GM12878 (cell line): ENCODE data around the gene MALRD1. TPM values are rescaled to one million over a fixed set of nuclear protein-coding genes. Genes with fewer than 3 reads are reported as not detected.
A peak's percentile ranks its signal among the peaks of the same experiment; 100 is the strongest.

Experiments used
- CREB1 ChIP-seq: IDR thresholded peaks from 2 replicates; pipeline ENCODE4 v1.6.1; 2012; ENCODE audit warnings: low read depth, mild to moderate bottlenecking, inconsistent platforms
- DPF2 ChIP-seq: fragments of 450-650 bp; IDR thresholded peaks from 2 replicates; pipeline ENCODE4 v1.6.1; 2017; ENCODE audit warnings: mild to moderate bottlenecking
- EGR1 ChIP-seq, 2 experiments: IDR thresholded peaks; 1 replicate in 1 of 2; 2 replicates in 1 of 2; pipeline ENCODE4 v1.6.1; 2011 to 2012; ENCODE audit warnings: low read depth in 2 of 2, low read length in 2 of 2, borderline replicate concordance in 1 of 2, mild to moderate bottlenecking in 1 of 2, moderate library complexity in 1 of 2
- JUNB ChIP-seq: IDR thresholded peaks from 2 replicates; pipeline ENCODE4 v1.6.1; 2016; ENCODE audit warnings: antibody characterized with exemption, mild to moderate bottlenecking
- JUND ChIP-seq: IDR thresholded peaks from 2 replicates; pipeline ENCODE4 v1.6.1; 2012; ENCODE audit warnings: low read depth, mild to moderate bottlenecking, low read length, improper control_type of control experiment, moderate library complexity
- MEF2B ChIP-seq: fragments of 450-650 bp; IDR thresholded peaks from 2 replicates; pipeline ENCODE4 v1.6.1; 2018; ENCODE audit warnings: mild to moderate bottlenecking, moderate library complexity; ENCODE audit not compliant: partially characterized antibody, poor library complexity, severe bottlenecking
- MTA2 ChIP-seq: fragments of 450-650 bp; IDR thresholded peaks from 2 replicates; pipeline ENCODE4 v1.6.1; 2016; ENCODE audit warnings: low read depth, mild to moderate bottlenecking, moderate library complexity
- MYC ChIP-seq: IDR thresholded peaks from 2 replicates; pipeline ENCODE4 v1.6.1; 2011; ENCODE audit warnings: mild to moderate bottlenecking, low read length, moderate library complexity, inconsistent platforms; ENCODE audit not compliant: insufficient read depth, insufficient replicate concordance, insufficient read length, severe bottlenecking
- NBN ChIP-seq: fragments of 450-650 bp; IDR thresholded peaks from 2 replicates; pipeline ENCODE4 v1.6.1; 2016
- NFYA ChIP-seq: IDR thresholded peaks from 2 replicates; pipeline ENCODE4 v1.6.1; 2011; ENCODE audit warnings: low read depth, mild to moderate bottlenecking, low read length, improper control_type of control experiment, borderline replicate concordance
- PML ChIP-seq: IDR thresholded peaks from 2 replicates; pipeline ENCODE4 v1.6.1; 2012; ENCODE audit warnings: low read length, inconsistent platforms
- POLR2AphosphoS5 ChIP-seq: IDR thresholded peaks from 2 replicates; pipeline ENCODE4 v1.6.1; 2011; ENCODE audit warnings: mild to moderate bottlenecking, low read length, inconsistent platforms
- RELA ChIP-seq: fragments of 450-650 bp; IDR thresholded peaks from 2 replicates; pipeline ENCODE4 v1.8.0; 2014; ENCODE audit warnings: borderline replicate concordance; ENCODE audit not compliant: partially characterized antibody
- SKIL ChIP-seq: fragments of 450-650 bp; IDR thresholded peaks from 2 replicates; pipeline ENCODE4 v1.6.1; 2017; ENCODE audit warnings: mild to moderate bottlenecking, low read depth, inconsistent platforms; ENCODE audit not compliant: poor library complexity, severe bottlenecking
- polyA plus RNA-seq, 11 experiments: library from polyadenylated mRNA; depleted of rRNA in 4 of 11; unstranded in 6 of 11; stranded (reverse) in 5 of 11; fragments of >200 nt; fragmentation: Nextera tagmentation in 4 of 11; fragmentation: Illumina TruSeq in 1 of 11; extraction: Ambion mirVana in 4 of 11; extraction: Trizol in 1 of 11; gene quantifications; 1 replicate in 1 of 11; 2 replicates in 10 of 11; pipeline versions ENCODE4 v1.2.1 to v1.2.3, GENCODE V29; 2011 to 2016; ENCODE audit warnings: inconsistent platforms in 2 of 11, missing spikeins in 2 of 11, low read depth in 1 of 11
- total RNA-seq, 4 experiments: library from RNA; depleted of rRNA in 3 of 4; stranded (reverse); fragments of >200 nt in 3 of 4; fragmentation: Illumina TruSeq in 1 of 4; extraction: Trizol in 1 of 4; gene quantifications; 2 replicates each; pipeline versions ENCODE4 v1.2.1 to v1.2.3, GENCODE V29; 2013 to 2021
- TF ChIP-seq, protein P1 (sequence below): fragments of 450-650 bp; IDR thresholded peaks from 2 replicates; pipeline ENCODE4 v1.6.1; 2017; ENCODE audit warnings: low read depth, mild to moderate bottlenecking, moderate library complexity
- TF ChIP-seq, protein P2 (sequence below): fragments of 450-650 bp; IDR thresholded peaks from 2 replicates; pipeline ENCODE4 v1.6.1; 2017; ENCODE audit warnings: antibody characterized with exemption, mild to moderate bottlenecking, moderate library complexity
- TF ChIP-seq, protein P3 (sequence below): IDR thresholded peaks from 2 replicates; pipeline ENCODE4 v1.6.1; 2012; ENCODE audit warnings: low read depth, low read length, improper control_type of control experiment
- TF ChIP-seq, protein P4 (sequence below): IDR thresholded peaks from 2 replicates; pipeline ENCODE4 v1.6.1; 2012; ENCODE audit warnings: mild to moderate bottlenecking, low read depth, low read length

The MALRD1 gene
- total and polyA plus RNA-seq, 10 of the 15 experiments (the other 5 are each of a cell fraction or from before 2014, with no cell fraction given), result 0.12 to 6.6 (median 0.26) TPM; not detected in 2

DNA sequence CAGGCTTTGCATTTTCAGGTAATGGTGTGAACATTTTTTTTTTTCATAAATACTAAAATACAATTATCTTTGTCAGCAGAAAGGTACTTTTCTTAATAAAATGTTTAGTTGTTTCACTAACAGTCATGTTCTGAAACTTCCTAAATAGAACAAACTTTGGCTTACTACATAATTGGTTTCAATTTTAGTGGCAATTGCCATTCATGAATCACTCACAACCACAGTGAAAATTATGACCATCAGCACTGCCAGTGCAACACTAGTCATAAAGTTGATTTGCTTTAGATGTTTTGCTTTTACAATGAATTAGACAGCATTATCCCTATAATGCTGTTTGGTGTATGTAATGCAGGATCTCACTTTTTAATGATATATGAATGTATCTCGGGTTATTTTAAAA lies 470.0 kb downstream of the MALRD1 start (continued):
- TF ChIP-seq SKIL (no peak), JUNB (no peak), MTA2 (peak; percentile 87), EGR1 (IDR thresholded peaks at IDR 0.05; ENCODE audit: borderline replicate concordance in 1 of 2, low read depth in 2 of 2, low read length in 2 of 2) (no peak), PML (no peak), MEF2B (peak; percentile 67), DPF2 (0 out of 2 replicates have a peak, but pooled peaks have one; percentile 29), MYC (no peak), NBN (no peak), JUND (no peak), RELA (no peak), NFYA (no peak), CREB1 (no peak), POLR2AphosphoS5 (no peak)
- TF ChIP-seq, protein P1, sequence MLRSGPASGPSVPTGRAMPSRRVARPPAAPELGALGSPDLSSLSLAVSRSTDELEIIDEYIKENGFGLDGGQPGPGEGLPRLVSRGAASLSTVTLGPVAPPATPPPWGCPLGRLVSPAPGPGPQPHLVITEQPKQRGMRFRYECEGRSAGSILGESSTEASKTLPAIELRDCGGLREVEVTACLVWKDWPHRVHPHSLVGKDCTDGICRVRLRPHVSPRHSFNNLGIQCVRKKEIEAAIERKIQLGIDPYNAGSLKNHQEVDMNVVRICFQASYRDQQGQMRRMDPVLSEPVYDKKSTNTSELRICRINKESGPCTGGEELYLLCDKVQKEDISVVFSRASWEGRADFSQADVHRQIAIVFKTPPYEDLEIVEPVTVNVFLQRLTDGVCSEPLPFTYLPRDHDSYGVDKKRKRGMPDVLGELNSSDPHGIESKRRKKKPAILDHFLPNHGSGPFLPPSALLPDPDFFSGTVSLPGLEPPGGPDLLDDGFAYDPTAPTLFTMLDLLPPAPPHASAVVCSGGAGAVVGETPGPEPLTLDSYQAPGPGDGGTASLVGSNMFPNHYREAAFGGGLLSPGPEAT, result peak; percentile 22; the same call in 1 of the 2 replicates
- TF ChIP-seq, protein P2, sequence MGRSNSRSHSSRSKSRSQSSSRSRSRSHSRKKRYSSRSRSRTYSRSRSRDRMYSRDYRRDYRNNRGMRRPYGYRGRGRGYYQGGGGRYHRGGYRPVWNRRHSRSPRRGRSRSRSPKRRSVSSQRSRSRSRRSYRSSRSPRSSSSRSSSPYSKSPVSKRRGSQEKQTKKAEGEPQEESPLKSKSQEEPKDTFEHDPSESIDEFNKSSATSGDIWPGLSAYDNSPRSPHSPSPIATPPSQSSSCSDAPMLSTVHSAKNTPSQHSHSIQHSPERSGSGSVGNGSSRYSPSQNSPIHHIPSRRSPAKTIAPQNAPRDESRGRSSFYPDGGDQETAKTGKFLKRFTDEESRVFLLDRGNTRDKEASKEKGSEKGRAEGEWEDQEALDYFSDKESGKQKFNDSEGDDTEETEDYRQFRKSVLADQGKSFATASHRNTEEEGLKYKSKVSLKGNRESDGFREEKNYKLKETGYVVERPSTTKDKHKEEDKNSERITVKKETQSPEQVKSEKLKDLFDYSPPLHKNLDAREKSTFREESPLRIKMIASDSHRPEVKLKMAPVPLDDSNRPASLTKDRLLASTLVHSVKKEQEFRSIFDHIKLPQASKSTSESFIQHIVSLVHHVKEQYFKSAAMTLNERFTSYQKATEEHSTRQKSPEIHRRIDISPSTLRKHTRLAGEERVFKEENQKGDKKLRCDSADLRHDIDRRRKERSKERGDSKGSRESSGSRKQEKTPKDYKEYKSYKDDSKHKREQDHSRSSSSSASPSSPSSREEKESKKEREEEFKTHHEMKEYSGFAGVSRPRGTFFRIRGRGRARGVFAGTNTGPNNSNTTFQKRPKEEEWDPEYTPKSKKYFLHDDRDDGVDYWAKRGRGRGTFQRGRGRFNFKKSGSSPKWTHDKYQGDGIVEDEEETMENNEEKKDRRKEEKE, result no peak
- TF ChIP-seq, protein P3, sequence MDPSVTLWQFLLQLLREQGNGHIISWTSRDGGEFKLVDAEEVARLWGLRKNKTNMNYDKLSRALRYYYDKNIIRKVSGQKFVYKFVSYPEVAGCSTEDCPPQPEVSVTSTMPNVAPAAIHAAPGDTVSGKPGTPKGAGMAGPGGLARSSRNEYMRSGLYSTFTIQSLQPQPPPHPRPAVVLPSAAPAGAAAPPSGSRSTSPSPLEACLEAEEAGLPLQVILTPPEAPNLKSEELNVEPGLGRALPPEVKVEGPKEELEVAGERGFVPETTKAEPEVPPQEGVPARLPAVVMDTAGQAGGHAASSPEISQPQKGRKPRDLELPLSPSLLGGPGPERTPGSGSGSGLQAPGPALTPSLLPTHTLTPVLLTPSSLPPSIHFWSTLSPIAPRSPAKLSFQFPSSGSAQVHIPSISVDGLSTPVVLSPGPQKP, result no peak
- TF ChIP-seq, protein P4, sequence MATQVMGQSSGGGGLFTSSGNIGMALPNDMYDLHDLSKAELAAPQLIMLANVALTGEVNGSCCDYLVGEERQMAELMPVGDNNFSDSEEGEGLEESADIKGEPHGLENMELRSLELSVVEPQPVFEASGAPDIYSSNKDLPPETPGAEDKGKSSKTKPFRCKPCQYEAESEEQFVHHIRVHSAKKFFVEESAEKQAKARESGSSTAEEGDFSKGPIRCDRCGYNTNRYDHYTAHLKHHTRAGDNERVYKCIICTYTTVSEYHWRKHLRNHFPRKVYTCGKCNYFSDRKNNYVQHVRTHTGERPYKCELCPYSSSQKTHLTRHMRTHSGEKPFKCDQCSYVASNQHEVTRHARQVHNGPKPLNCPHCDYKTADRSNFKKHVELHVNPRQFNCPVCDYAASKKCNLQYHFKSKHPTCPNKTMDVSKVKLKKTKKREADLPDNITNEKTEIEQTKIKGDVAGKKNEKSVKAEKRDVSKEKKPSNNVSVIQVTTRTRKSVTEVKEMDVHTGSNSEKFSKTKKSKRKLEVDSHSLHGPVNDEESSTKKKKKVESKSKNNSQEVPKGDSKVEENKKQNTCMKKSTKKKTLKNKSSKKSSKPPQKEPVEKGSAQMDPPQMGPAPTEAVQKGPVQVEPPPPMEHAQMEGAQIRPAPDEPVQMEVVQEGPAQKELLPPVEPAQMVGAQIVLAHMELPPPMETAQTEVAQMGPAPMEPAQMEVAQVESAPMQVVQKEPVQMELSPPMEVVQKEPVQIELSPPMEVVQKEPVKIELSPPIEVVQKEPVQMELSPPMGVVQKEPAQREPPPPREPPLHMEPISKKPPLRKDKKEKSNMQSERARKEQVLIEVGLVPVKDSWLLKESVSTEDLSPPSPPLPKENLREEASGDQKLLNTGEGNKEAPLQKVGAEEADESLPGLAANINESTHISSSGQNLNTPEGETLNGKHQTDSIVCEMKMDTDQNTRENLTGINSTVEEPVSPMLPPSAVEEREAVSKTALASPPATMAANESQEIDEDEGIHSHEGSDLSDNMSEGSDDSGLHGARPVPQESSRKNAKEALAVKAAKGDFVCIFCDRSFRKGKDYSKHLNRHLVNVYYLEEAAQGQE, result no peak
